Omental fat pad (tissue), 4 donors: ENCODE results near the gene VIT. TPM values are rescaled to one million over a fixed set of nuclear protein-coding genes. Genes with fewer than 3 reads are reported as not detected.

Experiments
- ATAC-seq: fragments of 150-250 bp; one replicate; pipeline ENCODE4 v1.9.1; 2016; ENCODE audit warnings: mild to moderate bottlenecking, moderate library complexity; ENCODE audit not compliant: low FRiP score
- DNase-seq: peaks from one replicate; pipeline ENCODE4 v3.0.0-alpha.2; 2019; ENCODE audit warnings: low spot score
- total RNA-seq, 4 donors: library from RNA; depleted of rRNA; stranded (reverse); fragments of >200 nt; gene quantifications; one replicate each; pipeline ENCODE4 v1.1.0, GENCODE V29; 2016
- TF ChIP-seq, protein P1 (sequence below), 3 donors: fragments of 450-650 bp; IDR thresholded peaks; one replicate each; pipeline ENCODE4 v1.5.1; 2016 to 2017; ENCODE audit warnings: antibody characterized with exemption in 3 of 3, mild to moderate bottlenecking in 3 of 3, moderate library complexity in 2 of 3

VIT gene
- total RNA-seq, 4 donors from 2014 or later, result 10.2 to 36.4 (median 19.8) TPM

DNA sequence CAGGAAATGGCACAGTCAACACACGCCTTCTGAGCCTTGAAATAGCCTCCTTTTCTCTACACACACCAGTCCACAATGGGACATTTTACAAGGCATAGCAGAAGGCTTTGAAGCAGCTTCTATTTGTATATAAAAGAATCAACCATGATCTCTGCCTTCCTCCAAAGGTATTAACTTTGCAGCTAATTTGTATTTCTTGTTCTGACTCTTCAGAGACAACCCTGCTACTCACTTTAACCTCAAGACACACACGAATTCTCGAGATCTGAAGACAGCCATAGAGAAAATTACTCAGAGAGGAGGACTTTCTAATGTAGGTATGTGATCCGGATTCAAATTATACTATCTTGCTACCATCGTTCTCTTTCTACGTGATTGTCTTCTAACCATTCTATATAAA is 104.6 kb downstream of the VIT start:
- TF ChIP-seq, protein P1, sequence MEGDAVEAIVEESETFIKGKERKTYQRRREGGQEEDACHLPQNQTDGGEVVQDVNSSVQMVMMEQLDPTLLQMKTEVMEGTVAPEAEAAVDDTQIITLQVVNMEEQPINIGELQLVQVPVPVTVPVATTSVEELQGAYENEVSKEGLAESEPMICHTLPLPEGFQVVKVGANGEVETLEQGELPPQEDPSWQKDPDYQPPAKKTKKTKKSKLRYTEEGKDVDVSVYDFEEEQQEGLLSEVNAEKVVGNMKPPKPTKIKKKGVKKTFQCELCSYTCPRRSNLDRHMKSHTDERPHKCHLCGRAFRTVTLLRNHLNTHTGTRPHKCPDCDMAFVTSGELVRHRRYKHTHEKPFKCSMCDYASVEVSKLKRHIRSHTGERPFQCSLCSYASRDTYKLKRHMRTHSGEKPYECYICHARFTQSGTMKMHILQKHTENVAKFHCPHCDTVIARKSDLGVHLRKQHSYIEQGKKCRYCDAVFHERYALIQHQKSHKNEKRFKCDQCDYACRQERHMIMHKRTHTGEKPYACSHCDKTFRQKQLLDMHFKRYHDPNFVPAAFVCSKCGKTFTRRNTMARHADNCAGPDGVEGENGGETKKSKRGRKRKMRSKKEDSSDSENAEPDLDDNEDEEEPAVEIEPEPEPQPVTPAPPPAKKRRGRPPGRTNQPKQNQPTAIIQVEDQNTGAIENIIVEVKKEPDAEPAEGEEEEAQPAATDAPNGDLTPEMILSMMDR (IDR thresholded peaks at IDR 0.05), result no peak
- no peak for ATAC-seq

DNA sequence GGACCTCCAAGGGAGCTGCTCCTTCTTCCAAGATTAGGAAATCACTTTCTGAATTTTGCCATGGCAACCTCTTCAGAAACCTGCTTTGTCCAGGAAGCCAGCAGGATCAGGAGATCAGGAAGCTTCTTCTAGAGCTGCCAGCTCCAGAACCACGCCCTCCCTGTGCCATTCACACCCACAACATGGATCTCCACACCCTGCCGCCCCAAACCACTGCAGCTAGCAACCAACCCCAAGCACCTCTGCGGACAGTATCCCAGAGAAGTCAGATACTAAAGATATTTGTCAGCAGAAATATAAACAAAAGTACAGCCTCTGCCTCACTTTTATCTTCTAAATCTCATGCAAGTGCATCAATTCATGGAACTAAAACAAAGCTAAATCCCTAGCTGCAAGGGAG is 106.4 kb downstream of the VIT start:
- ATAC-seq (no peak), DNase-seq (no peak)
- TF ChIP-seq, protein P1 (IDR thresholded peaks at IDR 0.05), result no peak

More for the DNA sequence above, 104.6 kb downstream of the VIT start:
- DNase-seq, result no peak

- TF ChIP-seq, protein P1 (IDR thresholded peaks at IDR 0.05), result no peak
- ATAC-seq, result no peak
- DNase-seq, result no peak
Measured at GRCh38 chr2:36805635-36806224, 109.2 kb downstream of the VIT start.

DNA sequence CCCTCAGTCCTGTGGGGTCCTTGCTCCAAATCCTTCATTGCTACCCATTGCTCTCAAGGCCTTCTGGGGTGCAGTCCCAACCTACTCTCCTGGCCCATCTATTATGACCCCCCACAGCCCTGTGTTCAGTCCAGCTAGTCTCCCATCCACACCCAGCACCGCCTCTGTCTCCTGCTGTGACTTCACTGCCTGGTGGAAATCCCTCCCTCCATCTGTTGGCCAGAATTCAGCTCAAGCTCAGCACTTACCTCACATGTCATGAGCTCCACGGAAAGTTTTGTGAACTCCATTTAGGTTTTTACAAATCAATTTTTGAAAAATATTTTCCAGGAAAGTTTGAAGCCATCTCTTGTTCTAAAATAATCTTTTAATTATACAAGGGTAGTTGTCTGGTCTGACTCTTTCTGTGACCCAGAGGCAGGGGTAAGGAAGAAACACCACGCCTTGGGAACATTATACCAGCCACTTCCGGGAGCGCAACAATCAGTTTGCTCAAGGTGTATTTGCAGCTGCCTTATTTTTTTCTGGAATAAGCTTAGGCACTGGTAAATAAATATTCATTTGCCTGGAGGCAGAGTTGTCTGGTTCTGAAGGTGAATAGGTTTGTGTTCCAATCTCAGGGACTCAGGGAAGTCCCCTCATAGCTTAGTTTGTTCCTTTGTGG is 110.8 kb downstream of the VIT start:
- TF ChIP-seq, protein P1 (IDR thresholded peaks at IDR 0.05), result no peak
- ATAC-seq, result no peak

DNA sequence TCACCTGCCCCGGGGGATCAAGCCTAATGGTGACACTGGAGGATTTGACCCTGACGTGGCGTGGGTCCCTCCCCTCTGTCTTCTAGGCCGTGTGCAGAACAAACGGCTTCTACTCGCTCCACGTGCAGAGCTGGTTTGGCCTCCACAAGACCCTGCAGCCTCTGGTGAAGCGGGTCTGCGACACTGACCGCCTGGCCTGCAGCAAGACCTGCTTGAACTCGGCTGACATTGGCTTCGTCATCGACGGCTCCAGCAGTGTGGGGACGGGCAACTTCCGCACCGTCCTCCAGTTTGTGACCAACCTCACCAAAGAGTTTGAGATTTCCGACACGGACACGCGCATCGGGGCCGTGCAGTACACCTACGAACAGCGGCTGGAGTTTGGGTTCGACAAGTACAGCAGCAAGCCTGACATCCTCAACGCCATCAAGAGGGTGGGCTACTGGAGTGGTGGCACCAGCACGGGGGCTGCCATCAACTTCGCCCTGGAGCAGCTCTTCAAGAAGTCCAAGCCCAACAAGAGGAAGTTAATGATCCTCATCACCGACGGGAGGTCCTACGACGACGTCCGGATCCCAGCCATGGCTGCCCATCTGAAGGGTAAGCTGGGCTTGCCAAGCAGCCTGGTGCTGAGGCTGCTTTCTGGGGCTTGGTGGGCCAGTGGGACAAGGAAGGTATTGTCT is 112.0 kb downstream of the VIT start:
- DNase-seq (no peak), ATAC-seq (no peak)
- TF ChIP-seq, protein P1 (IDR thresholded peaks at IDR 0.05), result no peak

More for the DNA sequence above, 110.8 kb downstream of the VIT start:
- no peak for DNase-seq

DNA sequence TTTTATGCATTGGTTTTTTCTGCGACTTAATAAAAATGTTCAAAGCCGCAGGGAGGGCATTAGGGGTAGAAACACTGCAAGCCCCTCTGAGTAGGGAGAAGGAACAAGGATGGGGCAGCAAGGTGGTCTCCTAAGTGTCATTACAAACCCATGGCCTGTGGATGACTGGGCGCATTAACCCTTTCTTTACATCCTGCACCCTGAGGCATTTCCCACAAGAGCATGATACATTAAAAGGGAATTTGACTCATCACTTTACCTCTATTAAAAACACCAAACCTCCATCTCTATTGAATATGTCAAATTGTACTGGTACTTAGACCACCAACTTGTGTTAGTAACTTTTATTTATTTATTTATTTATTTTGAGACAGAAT is 112.5 kb downstream of the VIT start:
- TF ChIP-seq, protein P1 (IDR thresholded peaks at IDR 0.05), result no peak
- no peak for DNase-seq

More for the DNA sequence above, 112.5 kb downstream of the VIT start:
- ATAC-seq, result no peak
